Heart right ventricle (tissue), 16 donors: ENCODE results near the gene DNAH5. TPM values are rescaled to one million over a fixed set of nuclear protein-coding genes. Genes with fewer than 3 reads are reported as not detected.

ENCODE experiments used
- ATAC-seq, 8 donors: fragments of 200-7000 bp; cut with Tn5 transposase; one replicate each; pipeline ENCODE4 v1.9.1; 2020; ENCODE audit warnings: mild to moderate bottlenecking in 8 of 8, moderate library complexity in 8 of 8, moderate number of reproducible peaks in 1 of 8
- DNase-seq, 2 donors: peaks; one replicate each; pipeline ENCODE4 v3.0.0-alpha.2; 2020
- H3K27ac ChIP-seq, 10 donors: fragments of 200-600 bp; sonication (generic) in 2 of 10; one replicate each; pipeline versions ENCODE4 v1.5.0 to v1.8.0; 2020 to 2022; ENCODE audit warnings: mild to moderate bottlenecking in 3 of 10
- H3K27me3 ChIP-seq, 7 donors: fragments of 200-600 bp; one replicate each; pipeline ENCODE4 v1.8.0; 2021 to 2022; ENCODE audit warnings: mild to moderate bottlenecking in 2 of 7
- H3K36me3 ChIP-seq, 9 donors: fragments of 200-600 bp; sonication (generic) in 1 of 9; one replicate each; pipeline versions ENCODE4 v1.5.0 to v1.8.0; 2020 to 2022; ENCODE audit warnings: mild to moderate bottlenecking in 2 of 9
- H3K4me1 ChIP-seq, 9 donors: fragments of 200-600 bp; sonication (generic) in 1 of 9; one replicate each; pipeline versions ENCODE4 v1.5.0 to v1.8.0; 2020 to 2022; ENCODE audit warnings: mild to moderate bottlenecking in 4 of 9
- H3K4me3 ChIP-seq, 10 donors: fragments of 200-600 bp; sonication (generic) in 2 of 10; one replicate each; pipeline versions ENCODE4 v1.5.0 to v1.8.0; 2020 to 2022; ENCODE audit warnings: mild to moderate bottlenecking in 7 of 10, moderate library complexity in 2 of 10
- H3K9me3 ChIP-seq, 11 donors: fragments of 200-600 bp in 10 of 11; sonication (generic) in 2 of 11; one replicate each; pipeline versions ENCODE4 v1.5.0 to v1.8.0; 2013 to 2022; ENCODE audit warnings: mild to moderate bottlenecking in 2 of 11, control low read depth in 1 of 11, moderate library complexity in 1 of 11
- WGBS, 2 donors: extraction: QIAGEN DNeasy Blood & Tissue Kit; methylation state at CpG; one replicate each; pipeline ENCODE4 v1.1.7; 2013; ENCODE audit warnings: inconsistent platforms in 1 of 2; 5-methylcytosine and 5-hydroxymethylcytosine counted together
- intact Hi-C, 10 donors: fragments of 100-400 bp; cut with DNase I; formaldehyde crosslinking; loops; one replicate each; pipeline versions ENCODE4 v1.11.1 to v1.14.2; 2022
- polyA plus RNA-seq, 2 donors: library from polyadenylated mRNA; stranded (reverse); fragments of 200-250 nt; gene quantifications; one replicate each; pipeline ENCODE4 v1.2.3, GENCODE V29; 2013
- total RNA-seq, 10 donors: library from RNA; stranded (reverse); fragmentation: NEBNext Ultra II Directional in 3 of 10; extraction: Animal tissue kit (Norgen Biotek cat#: 25700) in 3 of 10; gene quantifications; one replicate each; pipeline versions ENCODE4 v1.2.1 to v1.2.4, GENCODE V29; 2021 to 2023
- TF ChIP-seq, protein P1 (sequence below), 9 donors: fragments of 200-600 bp; sonication (generic) in 2 of 9; IDR thresholded peaks; one replicate each; pipeline versions ENCODE4 v1.5.0 to v1.8.0; 2021 to 2022; ENCODE audit warnings: antibody characterized with exemption in 9 of 9, mild to moderate bottlenecking in 5 of 9, moderate library complexity in 1 of 9
- donor health status: Arrhythmogenic right ventricular cardiomyopathy.
- donor health status: ischemic (EF 13 %, LVEDD 7.1; RV severe dilation, severe dysfunction).
- donor health status: healthy with polysubstance abuse.
- donor health status: DM: no; HTN: yes; CAD: no.
- donor health status: DM: no; HTN: no; CAD: no.
- donor health status: ischemic (EF 25% LVEDD 6.9; RV normal size, moderate dysfunction).
- donor health status: ischemic (EF 25% LVEDD 5.7; RV mildly dilated, moderate dysfunction).
- donor health status: healthy.
- donor health status: DM: yes; HTN: yes; CAD: no.
- donor health status: Ischemic cardiomyopathy.
- donor health status: ischemic (EF 35%, LVEDD 5.7; RV mildly dilated, moderate dysfunction).
- donor health status: nonischemic (EF 11% LVEDD 7.7; RV severe dilation, severe dysfunction).
- donor health status: DM: yes; HTN: yes; CAD: no.
- donor health status: PGD.
- donor health status: ischemic (EF 29% LVEDD 5.4; RV normal size, mild dysfunction).
- donor health status: nonischemic (EF 23%, LVEDD 6.1; RV moderate dilation, normal function).

Gene DNAH5
- total and polyA plus RNA-seq, 12 donors, result 0.02 to 0.53 (median 0.23) TPM; not detected in 2

DNA sequence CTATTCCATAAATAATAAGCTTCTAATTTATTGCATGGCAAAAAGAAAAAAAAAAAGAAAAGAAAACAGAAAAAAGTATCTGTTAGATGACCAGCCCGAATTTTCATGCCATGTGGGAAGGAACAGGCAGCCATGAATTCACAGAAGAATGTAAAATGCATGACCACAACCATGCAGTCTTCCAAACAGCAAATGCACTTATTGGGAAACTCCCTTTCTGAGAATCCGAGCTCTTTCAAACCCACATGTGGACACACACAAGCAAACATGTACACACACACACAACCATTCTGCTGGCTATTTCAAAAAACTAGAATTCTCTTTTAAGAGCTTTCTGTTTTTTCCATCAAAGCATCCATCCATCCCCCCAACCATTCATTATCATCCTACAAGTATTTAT is 236.1 kb downstream of the DNAH5 start:
- Histone ChIP-seq H3K27ac (no peak overlapping the region), H3K9me3 (no peaks in the 10 kb centered on the region), H3K36me3 (no peaks in the 10 kb centered on the region), H3K4me1 (no peaks in the 10 kb centered on the region), H3K27me3 (no peaks in the 10 kb centered on the region), H3K4me3 (no peak overlapping the region)
- 51 to 59% methylated on average over 2 of the region's 2 CpGs for WGBS, 2 donors
- intact Hi-C loops, result no loop called here
- TF ChIP-seq, protein P1, sequence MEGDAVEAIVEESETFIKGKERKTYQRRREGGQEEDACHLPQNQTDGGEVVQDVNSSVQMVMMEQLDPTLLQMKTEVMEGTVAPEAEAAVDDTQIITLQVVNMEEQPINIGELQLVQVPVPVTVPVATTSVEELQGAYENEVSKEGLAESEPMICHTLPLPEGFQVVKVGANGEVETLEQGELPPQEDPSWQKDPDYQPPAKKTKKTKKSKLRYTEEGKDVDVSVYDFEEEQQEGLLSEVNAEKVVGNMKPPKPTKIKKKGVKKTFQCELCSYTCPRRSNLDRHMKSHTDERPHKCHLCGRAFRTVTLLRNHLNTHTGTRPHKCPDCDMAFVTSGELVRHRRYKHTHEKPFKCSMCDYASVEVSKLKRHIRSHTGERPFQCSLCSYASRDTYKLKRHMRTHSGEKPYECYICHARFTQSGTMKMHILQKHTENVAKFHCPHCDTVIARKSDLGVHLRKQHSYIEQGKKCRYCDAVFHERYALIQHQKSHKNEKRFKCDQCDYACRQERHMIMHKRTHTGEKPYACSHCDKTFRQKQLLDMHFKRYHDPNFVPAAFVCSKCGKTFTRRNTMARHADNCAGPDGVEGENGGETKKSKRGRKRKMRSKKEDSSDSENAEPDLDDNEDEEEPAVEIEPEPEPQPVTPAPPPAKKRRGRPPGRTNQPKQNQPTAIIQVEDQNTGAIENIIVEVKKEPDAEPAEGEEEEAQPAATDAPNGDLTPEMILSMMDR (IDR thresholded peaks at IDR 0.05), result no peak
- DNase-seq (no peak), ATAC-seq (no peak)

DNA sequence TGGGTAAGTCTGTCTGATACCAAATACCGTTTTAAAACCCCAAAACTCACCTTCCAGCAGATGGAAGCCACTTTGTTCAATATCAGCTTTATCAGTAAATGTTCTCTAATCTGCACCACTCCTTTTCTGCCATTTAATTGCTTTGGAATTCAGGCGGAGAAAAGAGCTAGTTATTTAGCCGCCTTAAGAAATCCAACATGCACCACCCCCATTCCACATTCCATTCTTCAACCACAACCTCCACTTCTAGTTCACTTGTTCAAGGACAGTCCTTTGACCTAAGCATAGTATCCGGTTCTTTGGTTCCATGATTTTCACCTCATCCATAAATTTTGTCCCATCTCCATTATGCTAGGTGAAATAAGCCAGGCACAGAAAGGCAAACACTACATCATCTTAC is 240.1 kb downstream of the DNAH5 start:
- WGBS, 2 donors, result 62 to 67% methylated on average over 4 of the region's 4 CpGs
- no peak overlapping the region for H3K4me3 ChIP-seq
- intact Hi-C loops, result no loop called here
- H3K4me1 ChIP-seq, result no peaks in the 10 kb centered on the region
- TF ChIP-seq, protein P1 (IDR thresholded peaks at IDR 0.05), result no peak
- no peaks in the 10 kb centered on the region for H3K9me3 ChIP-seq
- no peaks in the 10 kb centered on the region for H3K27me3 ChIP-seq
- DNase-seq (no peak), ATAC-seq (no peak)
- no peak overlapping the region for H3K27ac ChIP-seq
- no peaks in the 10 kb centered on the region for H3K36me3 ChIP-seq

DNA sequence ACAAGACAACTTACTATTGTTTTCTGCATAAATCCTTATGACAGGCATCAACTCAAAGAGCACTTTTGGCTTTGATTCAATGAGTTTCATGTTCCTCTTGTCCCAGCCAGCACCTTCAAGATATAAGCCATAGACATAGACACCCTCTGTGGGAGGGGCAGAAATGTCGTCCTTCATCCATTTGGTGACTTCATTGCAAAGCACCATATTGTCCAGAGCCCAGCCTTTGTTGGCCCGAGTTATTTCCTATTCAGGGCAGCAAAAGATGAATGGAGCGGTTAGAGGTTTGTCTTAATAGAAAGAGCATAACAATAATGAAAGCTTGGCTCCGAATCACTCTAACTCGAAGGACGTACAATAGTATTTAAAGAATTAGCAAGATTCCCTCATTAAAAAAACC is 243.9 kb downstream of the DNAH5 start:
- intact Hi-C loops, result no loop called here
- TF ChIP-seq, protein P1 (IDR thresholded peaks at IDR 0.05), result no peak
- no peaks in the 10 kb centered on the region for H3K4me1 ChIP-seq
- H3K4me3 ChIP-seq, result no peak overlapping the region
- no peak overlapping the region for H3K27ac ChIP-seq
- no peaks in the 10 kb centered on the region for H3K27me3 ChIP-seq
- H3K36me3 ChIP-seq, result no peaks in the 10 kb centered on the region
- WGBS, 2 donors, result 85 to 88% methylated on average over 6 of the region's 6 CpGs
- ATAC-seq (no peak), DNase-seq (no peak)
- peaks cover 0 to 5% (median 0%) of the 10 kb centered on the region in 11 donors for H3K9me3 ChIP-seq

DNA sequence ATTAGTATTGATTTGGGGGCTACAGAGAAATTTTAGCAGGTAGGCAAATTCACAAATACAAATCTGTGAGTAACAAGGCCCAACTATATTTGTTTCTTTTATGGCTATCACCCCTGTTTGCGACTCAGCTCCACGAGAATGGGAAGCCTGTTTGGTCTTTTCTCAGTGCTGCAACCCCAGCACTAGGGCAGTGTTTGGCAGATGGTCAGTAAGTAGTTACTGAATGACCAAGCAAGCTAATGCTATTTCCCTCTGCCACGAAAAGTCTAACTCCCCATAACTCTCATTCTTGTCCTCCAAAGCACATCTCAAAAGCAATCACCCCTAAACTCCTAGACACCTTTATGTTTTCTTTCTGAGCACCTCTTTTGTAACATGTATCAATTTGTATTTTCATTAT is 245.6 kb downstream of the DNAH5 start:
- WGBS, 2 donors, result 60 to 67% methylated on average over 3 of the region's 3 CpGs
- no peak overlapping the region for H3K27ac ChIP-seq

More for the DNA sequence above, 245.6 kb downstream of the DNAH5 start:
- intact Hi-C loops, result no loop called here
- Histone ChIP-seq H3K9me3 (peaks cover 0 to 5% (median 0%) of the 10 kb centered on the region in 11 donors), H3K4me3 (no peak overlapping the region), H3K36me3 (no peaks in the 10 kb centered on the region), H3K4me1 (no peaks in the 10 kb centered on the region), H3K27me3 (no peaks in the 10 kb centered on the region)
- TF ChIP-seq, protein P1 (IDR thresholded peaks at IDR 0.05), result no peak
- no peak for DNase-seq
- no peak for ATAC-seq
